KMS-11 (cell line): ENCODE measurements around the gene C9orf153.

Source experiments
- H2AFZ ChIP-seq: fragments of 200-600 bp; sonication (generic); 2 replicates; pipeline ENCODE4 v1.6.1; 2016; ENCODE audit warnings: antibody characterized with exemption, mixed run types, low read depth
- H3K27ac ChIP-seq: fragments of 200-600 bp; sonication (generic); 2 replicates; pipeline ENCODE4 v1.6.1; 2016; ENCODE audit warnings: mild to moderate bottlenecking, mixed run types
- H3K27me3 ChIP-seq: fragments of 200-600 bp; sonication (generic); 2 replicates; pipeline ENCODE4 v1.6.1; 2017; ENCODE audit warnings: mild to moderate bottlenecking, low read depth, mixed run types, moderate library complexity; ENCODE audit not compliant: insufficient read depth
- H3K36me3 ChIP-seq: fragments of 200-600 bp; sonication (generic); 2 replicates; pipeline ENCODE4 v1.6.1; 2017; ENCODE audit warnings: mild to moderate bottlenecking, mixed run types; ENCODE audit not compliant: insufficient read depth
- H3K4me1 ChIP-seq: fragments of 200-600 bp; sonication (generic); 2 replicates; pipeline ENCODE4 v1.6.1; 2016; ENCODE audit warnings: mild to moderate bottlenecking, low read depth, mixed run types; ENCODE audit not compliant: poor library complexity, severe bottlenecking
- H3K4me2 ChIP-seq: fragments of 200-600 bp; sonication (generic); 2 replicates; pipeline ENCODE4 v1.7.0; 2016; ENCODE audit warnings: mild to moderate bottlenecking, mixed run types
- H3K4me3 ChIP-seq: fragments of 200-600 bp; sonication (generic); IDR thresholded peaks from 2 replicates; pipeline ENCODE4 v1.6.1; 2017; ENCODE audit warnings: low read depth, low read length, mixed read lengths; ENCODE audit not compliant: insufficient read depth
- H3K79me2 ChIP-seq: fragments of 200-600 bp; sonication (generic); 2 replicates; pipeline ENCODE4 v1.6.1; 2016; ENCODE audit warnings: low read depth, mixed run types; ENCODE audit not compliant: insufficient read depth
- H3K9ac ChIP-seq: fragments of 200-600 bp; sonication (generic); 2 replicates; pipeline ENCODE4 v1.6.1; 2016; ENCODE audit warnings: mild to moderate bottlenecking, mixed run types
- H4K20me1 ChIP-seq: fragments of 200-600 bp; sonication (generic); 2 replicates; pipeline ENCODE4 v1.6.1; 2016; ENCODE audit warnings: mild to moderate bottlenecking, mixed run types; ENCODE audit not compliant: insufficient read depth
- TF ChIP-seq, protein P1 (sequence below): fragments of 200-600 bp; sonication (generic); conservative IDR thresholded peaks from 2 replicates; pipeline ENCODE4 v1.6.1; 2017; ENCODE audit warnings: low read depth, mild to moderate bottlenecking, antibody characterized with exemption, low read length, moderate library complexity, mixed read lengths

Gene C9orf153

DNA sequence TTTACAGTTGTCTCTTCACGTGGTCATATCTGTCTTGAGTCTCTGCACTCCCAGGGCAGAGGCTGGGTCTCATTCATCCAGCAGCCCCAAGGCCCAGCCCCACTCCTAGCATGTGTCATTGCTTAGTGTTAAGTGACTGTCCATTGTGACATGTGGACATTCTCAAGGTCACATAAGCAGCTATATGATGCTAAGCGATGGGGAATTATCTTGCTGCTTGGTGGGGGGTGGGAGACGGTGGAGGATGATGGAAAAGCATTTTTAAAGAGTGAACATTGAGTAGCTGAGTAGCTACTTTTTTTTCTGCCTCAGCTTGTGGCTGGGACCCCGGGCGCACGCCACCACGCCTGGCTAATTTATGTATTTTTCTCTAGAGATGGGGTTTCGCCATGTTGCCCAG lies at the start of gene C9orf153:
C9orf153 (minus strand) TSS at position 101 of the 400 bp plus-strand sequence. CDS start 30,054 bp downstream, outside the sequence.
- H3K79me2 ChIP-seq, result no peaks in the 10 kb centered on the region
- TF ChIP-seq, protein P1, sequence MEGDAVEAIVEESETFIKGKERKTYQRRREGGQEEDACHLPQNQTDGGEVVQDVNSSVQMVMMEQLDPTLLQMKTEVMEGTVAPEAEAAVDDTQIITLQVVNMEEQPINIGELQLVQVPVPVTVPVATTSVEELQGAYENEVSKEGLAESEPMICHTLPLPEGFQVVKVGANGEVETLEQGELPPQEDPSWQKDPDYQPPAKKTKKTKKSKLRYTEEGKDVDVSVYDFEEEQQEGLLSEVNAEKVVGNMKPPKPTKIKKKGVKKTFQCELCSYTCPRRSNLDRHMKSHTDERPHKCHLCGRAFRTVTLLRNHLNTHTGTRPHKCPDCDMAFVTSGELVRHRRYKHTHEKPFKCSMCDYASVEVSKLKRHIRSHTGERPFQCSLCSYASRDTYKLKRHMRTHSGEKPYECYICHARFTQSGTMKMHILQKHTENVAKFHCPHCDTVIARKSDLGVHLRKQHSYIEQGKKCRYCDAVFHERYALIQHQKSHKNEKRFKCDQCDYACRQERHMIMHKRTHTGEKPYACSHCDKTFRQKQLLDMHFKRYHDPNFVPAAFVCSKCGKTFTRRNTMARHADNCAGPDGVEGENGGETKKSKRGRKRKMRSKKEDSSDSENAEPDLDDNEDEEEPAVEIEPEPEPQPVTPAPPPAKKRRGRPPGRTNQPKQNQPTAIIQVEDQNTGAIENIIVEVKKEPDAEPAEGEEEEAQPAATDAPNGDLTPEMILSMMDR, result no peak
- no peak within 1 kb of the TSS for H3K4me3 ChIP-seq

DNA sequence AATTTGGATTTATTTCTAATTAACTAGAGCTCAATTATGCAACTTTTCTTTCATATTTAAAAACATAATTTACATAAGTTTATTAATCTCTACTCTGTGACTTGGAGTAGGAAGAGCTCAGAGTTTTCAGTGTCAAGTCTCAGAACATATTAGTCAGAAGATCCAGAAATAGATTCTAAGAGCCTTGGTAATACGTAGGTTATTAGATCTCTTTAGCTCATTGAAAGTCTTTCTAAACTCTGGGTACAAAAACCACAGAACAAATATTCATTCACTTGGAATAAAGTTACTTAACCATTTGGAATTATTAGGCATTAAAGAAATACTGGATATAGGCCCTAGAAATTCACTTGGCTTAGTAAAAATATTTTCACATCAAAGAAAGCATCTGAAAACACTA lies 49.2 kb upstream of the C9orf153 start:
- Histone ChIP-seq H3K36me3 (no peaks in the 10 kb centered on the region; the same call in 1 of the 2 replicates), H3K79me2 (no peaks in the 10 kb centered on the region), H3K27me3 (no peaks in the 10 kb centered on the region), H2AFZ (no peak overlapping the region), H3K27ac (no peak overlapping the region), H3K4me1 (peaks cover 20% of the 10 kb centered on the region), H3K4me2 (no peak overlapping the region), H3K4me3 (no peak overlapping the region), H3K9ac (no peak overlapping the region), H4K20me1 (no peaks in the 10 kb centered on the region)
- TF ChIP-seq, protein P1, result no peak

More for the DNA sequence above, at the start of gene C9orf153:
- H2AFZ ChIP-seq, result no peak within 1 kb of the TSS
- no peak within 1 kb of the TSS for H3K9ac ChIP-seq
- no peaks in the 10 kb centered on the region for H3K36me3 ChIP-seq
- H3K4me1 ChIP-seq, result no peaks in the 10 kb centered on the region
- no peaks in the 10 kb centered on the region for H4K20me1 ChIP-seq
- no peak within 1 kb of the TSS for H3K27ac ChIP-seq
- H3K4me2 ChIP-seq, result no peak within 1 kb of the TSS
- H3K27me3 ChIP-seq, result no peaks in the 10 kb centered on the region

DNA sequence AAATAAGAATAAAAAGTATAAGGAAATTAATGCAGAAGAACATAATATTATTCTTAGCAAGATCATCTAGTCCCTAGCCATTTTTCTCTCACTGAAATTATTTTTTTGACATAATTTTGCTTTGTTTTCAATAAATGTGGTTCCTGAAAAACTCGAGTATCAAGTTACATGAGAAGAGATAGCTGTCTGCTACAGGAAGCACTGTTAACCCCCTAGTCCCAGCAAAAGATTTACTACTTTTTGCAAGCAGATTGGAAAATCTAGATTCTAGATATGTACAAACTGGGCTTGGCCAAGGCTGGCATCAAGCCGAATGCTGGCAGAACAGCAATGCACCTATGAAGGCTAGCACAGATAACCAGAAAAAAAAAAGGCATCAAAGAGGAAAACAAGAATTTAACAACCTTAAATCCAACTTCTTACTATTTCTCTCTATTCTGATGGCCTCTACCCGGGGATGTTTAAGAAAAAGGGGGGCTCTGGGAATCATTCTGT lies 44.8 kb upstream of the C9orf153 start:
- H2AFZ ChIP-seq, result no peak overlapping the region
- H3K79me2 ChIP-seq, result no peaks in the 10 kb centered on the region
- H3K4me2 ChIP-seq, result peak overlapping the region; percentile 7
- peaks cover 56% of the 10 kb centered on the region for H3K4me1 ChIP-seq
- H4K20me1 ChIP-seq, result no peaks in the 10 kb centered on the region
- no peak overlapping the region for H3K4me3 ChIP-seq
- H3K9ac ChIP-seq, result no peak overlapping the region
- H3K27me3 ChIP-seq, result no peaks in the 10 kb centered on the region
- H3K27ac ChIP-seq, result no peak overlapping the region
- TF ChIP-seq, protein P1, result no peak
- H3K36me3 ChIP-seq, result peaks cover 3% of the 10 kb centered on the region

DNA sequence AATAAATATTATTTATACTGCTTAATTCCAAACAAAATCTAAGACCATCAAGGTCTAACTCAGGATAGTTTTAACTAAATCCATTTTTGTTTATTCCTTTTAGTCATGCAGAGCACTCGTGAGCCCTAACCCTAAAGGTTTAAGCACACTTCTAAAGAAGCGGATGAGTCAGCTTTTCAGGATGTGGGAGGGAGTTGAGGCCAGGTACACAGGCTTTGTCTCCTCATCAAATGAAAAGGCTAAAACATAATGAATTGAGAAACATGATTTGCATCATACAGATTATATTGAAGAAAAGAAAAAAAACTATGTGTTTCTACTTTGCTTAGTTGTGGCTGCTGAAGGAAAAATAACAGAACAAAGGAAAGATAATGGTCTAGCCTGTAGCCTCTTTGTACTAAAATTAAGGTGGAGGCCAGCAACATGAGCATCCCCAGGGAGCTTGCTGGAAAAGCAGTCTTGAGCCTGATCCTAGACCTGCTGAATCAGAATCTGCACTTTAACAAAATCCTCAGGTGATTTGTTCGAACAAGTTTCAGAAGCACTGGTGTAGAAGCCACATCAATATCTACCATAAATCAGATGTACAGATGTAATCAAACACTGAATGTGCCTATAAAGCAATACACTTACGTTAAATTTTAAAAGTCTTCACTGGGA lies 44.0 kb upstream of the C9orf153 start:
- Histone ChIP-seq H3K27ac (no peak overlapping the region), H3K36me3 (peaks cover 3% of the 10 kb centered on the region)

More for the DNA sequence above, 44.0 kb upstream of the C9orf153 start:
- TF ChIP-seq, protein P1, result no peak
- peaks cover 65% of the 10 kb centered on the region for H3K4me1 ChIP-seq
- H3K27me3 ChIP-seq, result no peaks in the 10 kb centered on the region
- no peaks in the 10 kb centered on the region for H4K20me1 ChIP-seq
- no peak overlapping the region for H3K4me3 ChIP-seq
- H3K4me2 ChIP-seq, result 0 out of 2 replicates have a peak overlapping the region, but pooled peaks have one; percentile 7
- H3K9ac ChIP-seq, result no peak overlapping the region
- no peak overlapping the region for H2AFZ ChIP-seq
- no peaks in the 10 kb centered on the region for H3K79me2 ChIP-seq
